Stimulated activated CD8-positive, alpha-beta memory T cell treated with anti-CD3 and anti-CD28 coated beads, Interleukin-7, amount 100 ng/mL, for 4 hours (primary cell): ENCODE results near the gene NKAIN4.

Source experiments
- DNase-seq, 2 donors: peaks; one replicate each; pipeline ENCODE4 v3.0.0-alpha.2; 2020; ENCODE audit warnings: low read depth in 2 of 2

NKAIN4 gene

DNA sequence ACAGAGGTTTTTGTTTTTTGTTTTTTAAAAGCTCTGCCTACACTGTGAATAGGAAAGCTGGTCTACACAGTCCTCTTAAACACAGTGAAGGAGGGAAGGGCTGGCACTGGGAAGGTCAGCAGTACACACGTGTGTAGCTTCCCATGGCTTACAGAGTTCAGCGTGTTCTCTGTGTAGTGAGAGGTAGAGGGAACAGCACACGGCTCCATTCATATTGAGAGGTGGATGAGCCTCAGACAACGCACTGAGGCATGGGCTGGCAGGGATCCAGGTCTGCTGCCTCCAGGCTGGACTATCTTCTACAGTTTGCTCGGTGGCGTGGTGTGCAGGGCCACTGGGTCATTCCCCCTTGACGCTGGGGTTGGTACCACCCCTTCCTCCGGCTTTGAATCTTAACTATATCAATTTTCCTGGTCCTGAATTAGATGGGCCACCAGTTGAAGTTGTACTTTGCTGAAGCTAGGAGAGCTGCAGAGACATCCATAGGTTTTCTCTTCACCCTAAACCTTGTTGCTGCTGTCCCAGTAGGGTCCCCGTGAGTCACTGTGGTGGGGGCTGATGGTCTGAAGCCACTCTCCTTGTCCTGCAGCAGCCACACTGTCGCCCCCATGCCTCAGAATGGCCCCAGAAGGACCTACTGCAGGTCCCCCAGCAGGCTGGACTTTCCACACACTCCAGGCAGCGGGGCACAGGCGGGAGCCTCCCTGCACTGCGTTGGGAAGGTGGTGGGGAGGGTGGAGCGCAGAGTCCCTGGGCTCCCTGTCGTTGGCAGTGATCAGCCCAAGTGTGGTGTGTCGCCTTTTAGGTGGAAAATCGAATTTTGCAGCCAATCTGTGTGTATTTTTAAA is 20.3 kb upstream of the NKAIN4 start:
- no peak for DNase-seq

DNA sequence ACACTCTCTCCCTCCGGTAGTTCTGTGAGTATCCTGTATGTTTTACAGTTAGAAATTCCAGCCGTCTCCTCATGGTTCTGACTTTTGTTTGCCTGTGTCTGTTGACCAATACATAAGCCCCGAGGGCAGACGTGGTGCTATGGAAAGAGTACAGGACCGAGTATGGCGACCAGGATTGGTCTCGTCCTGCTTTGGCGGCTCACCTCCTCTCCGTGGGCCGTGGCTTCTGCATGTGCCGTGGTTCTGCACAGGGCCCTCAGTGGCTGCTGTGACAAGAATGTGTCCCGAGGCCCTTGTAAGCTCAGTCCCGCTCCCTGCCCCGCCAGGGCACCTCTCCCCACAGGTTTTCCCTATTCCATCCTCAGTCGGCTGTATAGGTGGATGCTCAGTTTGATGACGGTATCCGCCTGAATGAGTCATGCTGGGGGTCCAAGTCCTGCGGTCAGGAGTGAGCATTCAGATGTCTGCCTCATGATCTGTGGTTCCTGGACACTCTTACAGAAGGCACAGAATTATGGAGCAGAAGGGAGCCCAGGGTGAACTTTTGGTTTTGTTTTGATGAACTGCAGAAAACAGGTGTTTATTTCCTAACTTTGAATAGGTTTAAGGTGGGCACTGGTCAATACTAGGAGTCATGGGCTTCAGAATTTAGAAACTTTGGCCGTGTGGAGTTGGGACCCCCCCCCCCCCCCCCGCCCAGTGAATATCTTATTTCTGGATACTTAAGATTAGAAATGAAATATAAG is 19.5 kb upstream of the NKAIN4 start:
- DNase-seq, result no peak

DNA sequence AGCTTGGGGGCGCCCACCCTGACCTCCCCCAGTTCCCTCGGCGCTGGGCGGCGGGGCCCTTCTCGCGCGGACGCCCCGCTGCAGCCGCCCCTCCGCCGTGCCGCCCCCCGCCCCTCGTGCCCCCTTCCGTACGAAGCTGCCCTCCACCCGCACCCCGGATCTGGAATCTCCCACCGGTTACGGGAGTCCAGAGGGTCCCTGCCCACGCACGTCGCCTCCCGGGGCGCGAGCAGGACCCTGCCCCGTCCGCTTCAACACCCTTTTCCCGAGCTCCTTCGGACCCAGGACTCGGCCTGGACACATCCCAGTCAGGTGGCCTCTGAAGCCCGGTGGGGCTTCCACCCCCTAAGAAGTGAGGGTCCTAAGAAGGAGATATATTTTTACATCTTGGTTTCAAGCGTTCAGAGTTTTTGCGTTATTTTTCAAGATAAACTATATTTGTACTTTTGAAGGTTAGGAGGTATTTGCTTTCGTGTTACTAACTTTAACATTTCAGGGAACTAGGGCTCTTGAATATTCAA is 18.9 kb upstream of the NKAIN4 start:
- DNase-seq, result no peak

DNA sequence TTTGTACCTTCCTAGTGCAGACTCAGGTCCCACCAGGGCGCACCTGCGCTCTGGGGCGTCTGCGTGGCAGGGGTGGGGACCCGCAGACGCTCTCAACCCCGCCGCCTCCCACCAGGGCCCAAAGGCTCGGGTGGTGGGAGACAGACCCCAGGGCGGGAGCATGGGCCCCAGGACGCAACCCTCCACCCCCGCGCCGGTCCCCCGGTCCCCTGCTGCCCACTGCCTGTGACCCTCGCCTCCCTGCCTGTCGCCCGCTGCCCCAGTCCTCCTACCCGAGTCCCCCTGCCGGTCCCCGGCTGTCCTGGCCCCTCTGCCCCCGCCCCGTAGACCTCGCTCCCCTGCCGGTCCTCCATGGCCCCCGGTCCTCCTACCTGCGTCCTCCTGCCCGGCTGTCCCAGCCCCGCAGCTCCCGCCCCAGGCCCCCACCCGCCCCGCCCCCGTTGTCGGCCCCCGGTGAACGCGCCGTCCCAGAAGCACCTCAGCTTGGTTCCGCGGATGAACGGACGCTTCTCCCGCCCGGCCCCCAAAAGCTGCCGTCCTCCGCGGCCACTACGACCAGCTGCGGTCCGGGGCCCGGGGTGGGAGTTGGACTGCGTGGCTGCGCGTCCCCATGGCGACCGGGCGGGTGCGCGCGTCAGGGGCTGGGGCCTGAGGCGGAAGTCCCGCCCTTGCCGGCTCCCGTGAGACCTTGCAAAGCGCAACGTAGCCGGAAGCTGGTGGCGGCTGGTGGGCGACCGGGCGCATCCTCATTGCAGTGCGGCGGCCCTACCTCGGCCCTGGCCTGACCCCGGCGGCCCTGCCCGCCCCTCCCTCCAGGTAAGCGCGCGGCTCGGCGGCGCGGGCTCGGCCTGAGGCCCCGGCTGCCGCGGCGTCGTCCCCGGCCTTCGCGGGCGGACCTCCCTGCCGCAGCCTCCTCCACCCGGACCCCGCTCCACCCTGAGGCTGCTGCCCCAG is 18.1 kb upstream of the NKAIN4 start, which contains the start of gene ARFGAP1:
TSS of gene ARFGAP1 (plus strand) at position 709 of the 954 bp plus-strand sequence. CDS start 2,768 bp downstream, outside the sequence.
- DNase-seq, result peak; percentile 77 to 91

DNA sequence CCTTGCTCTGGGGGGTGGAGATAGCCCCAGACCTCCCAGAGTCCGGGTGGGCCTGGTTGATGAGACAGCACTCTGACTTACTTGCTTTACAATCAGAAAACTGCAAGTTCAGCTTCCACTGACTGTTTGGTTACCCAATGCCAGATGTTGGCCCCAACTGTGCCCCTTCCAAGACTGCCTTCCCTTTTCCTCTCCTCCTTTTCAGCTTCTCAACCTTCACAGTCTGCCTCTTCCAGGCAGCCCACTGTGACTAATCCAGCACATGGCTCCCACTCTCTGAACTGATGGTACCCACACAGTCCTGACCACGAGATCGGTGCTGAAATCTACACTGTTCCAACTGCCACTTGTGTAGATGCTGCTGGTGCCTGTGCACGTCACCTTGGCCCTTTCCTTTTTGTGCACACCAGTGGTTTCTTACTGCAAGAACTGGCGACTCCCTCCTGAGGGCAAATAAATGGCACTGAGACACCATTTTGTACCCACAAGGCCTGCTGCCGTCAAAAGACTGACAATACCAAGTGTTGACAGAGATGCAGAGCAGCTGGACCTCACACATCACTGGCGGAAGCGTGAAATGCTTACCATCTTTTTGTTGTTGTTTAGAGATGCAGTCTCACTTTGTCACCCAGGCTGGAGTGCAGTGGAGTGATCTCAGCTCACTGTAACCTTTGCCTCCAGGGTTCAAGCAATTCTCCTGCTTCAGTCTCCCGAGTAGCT is 16.5 kb upstream of the NKAIN4 start:
- DNase-seq, result no peak

- DNase-seq, result no peak
These were observed 15.5 kb upstream of the NKAIN4 start for GRCh38 chr20:63269724-63270123.

GRCh38 chr20:63268671-63269439 is 14.6 kb upstream of the NKAIN4 start:
- no peak for DNase-seq

- no peak for DNase-seq
These were observed 14.0 kb upstream of the NKAIN4 start for GRCh38 chr20:63268256-63268655.

DNA sequence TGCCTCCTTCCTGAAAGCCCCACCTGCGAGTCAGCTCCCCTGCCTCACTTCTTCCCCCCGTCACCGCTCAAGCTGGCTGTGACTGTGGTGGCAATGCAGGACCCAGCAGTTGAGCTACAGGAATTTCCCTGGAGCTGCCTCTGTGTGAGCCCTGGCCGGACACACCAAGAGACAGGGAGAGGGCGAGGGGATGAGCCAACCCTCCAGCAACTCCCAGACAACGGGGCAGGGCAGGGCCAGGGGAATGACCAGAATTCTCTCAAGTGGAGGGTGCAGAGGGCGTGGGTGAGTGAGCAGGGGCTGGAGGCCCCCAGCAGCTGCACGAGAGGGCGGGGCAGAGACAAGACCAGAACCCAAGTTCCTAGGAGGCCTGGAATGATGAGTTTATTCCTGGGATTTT is 13.4 kb upstream of the NKAIN4 start:
- no peak for DNase-seq

DNA sequence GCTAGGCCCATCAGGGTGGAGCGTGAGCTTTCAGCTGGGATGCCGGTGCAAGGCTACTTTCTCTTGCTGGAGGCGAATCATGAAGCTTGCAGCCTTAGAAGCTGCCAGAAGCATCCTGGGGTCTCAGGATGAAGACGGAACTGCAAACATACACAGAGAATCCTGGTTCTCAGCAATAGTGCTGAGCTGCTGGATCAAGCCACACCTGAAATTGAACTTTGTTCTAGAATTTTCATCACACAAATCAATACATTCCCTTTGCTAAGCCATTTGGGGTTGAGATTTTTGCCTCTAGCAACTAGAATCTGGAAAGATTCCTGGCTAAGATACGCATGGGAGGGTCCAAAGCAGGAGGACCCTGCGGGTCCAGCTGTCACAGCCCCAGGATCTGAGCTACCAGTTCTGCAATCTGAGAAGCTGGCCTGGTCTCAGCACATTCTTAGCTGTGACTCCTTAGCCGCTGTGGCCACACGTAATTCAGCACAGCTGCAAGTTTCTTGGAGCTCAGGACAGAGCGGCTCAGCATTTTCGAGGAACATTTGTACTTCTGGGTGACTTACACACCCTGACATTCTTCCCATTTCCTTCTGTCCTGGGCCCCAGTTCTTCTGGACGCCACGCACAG is 11.7 kb upstream of the NKAIN4 start:
- DNase-seq, result no peak

DNA sequence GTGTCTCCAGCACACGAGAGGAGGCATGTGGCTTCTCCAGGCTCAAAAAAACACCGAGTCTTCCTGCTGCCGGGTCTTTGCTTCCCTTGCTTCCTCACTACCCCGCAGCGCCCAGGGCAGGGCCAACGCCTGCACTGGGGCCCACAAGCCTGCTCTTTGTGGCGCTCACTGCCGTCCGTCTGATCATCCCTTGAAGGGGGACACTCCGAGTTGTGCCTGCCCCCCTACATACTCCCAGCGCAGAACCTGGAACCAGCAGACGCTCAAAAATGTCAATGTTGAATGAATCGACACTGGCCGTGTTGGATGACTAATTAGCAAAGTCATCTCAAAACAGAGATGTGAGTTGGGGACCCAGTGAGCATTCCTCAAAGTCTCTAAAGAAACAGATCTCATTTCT is 10.3 kb upstream of the NKAIN4 start:
- no peak for DNase-seq

DNA sequence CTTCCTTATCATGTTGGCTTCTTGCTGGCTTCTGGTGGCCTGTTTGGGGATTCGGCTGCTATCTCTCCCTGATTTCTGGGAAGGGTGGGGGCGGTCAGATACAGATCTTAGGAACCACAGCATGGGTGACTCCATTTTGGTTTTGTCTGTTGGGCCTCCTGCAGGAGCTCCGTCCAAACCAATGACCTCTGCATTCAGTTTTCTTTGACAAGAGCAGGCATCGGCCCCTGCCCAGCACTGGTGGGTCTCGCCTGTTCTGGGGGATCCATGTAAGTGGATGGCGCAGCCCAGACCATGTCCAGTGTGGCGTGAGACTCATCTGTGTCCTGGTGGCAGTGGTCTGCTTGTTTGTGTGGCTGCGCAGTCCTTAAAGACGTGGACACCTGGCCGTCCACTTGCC is 9.7 kb upstream of the NKAIN4 start:
- DNase-seq, result no peak

DNA sequence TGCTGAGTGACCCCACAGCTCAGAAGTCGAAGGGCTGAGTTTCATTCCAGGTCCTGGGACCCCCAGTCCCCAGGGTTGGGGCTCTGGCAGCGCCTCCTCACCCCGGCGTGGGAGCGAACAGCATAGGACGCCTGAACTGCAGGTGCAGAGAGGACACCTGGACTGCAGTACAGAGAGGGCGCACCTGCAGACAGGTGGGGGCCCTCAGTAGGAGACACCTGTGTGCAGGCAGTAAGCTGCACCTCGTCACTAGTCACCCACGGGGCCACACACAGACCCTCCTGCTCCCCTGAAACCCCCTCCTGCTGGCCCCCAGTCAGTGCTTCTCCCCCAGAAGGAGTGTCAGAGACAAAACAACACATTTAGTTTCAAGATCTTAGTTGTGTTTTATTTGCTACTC is 8.6 kb upstream of the NKAIN4 start:
- no peak for DNase-seq

- DNase-seq, result no peak
These were observed 7.7 kb upstream of the NKAIN4 start for GRCh38 chr20:63261795-63262528.

DNA sequence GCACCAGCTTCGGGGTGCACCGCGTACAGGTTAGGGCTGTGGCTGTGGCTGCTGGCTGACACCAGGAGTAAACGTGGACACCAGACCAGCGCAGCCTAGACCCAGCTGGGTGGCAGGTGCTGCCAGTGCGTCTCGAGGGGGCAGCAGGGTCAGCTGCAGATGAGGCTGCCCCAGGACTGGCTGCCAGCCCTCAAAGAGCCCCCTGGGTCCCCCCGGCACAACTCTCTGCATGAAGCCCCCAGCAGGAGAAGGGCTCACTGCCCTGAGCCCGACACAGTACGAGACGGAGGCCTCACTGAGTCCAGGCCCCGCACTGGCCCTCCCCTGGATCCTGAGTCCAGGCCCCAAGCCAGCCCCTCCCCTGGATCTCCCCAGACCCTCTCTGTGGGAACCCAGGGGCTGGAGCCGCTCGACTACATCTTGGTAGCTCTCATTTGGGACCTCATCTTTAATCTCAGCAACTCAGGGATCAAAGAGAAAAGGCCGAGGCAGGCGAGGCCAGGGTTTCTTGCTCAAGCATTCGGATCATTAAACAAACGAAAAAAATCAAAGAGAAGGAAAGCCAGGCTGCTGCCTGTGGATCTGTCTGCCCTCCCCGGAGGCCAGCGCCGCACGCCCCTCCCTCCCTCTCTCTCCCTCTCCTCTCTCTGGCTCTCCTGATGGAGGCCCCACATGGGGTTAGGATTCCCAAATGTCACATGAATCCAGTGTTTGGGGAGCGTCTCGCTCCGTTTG is 7.0 kb upstream of the NKAIN4 start:
- no peak for DNase-seq

DNA sequence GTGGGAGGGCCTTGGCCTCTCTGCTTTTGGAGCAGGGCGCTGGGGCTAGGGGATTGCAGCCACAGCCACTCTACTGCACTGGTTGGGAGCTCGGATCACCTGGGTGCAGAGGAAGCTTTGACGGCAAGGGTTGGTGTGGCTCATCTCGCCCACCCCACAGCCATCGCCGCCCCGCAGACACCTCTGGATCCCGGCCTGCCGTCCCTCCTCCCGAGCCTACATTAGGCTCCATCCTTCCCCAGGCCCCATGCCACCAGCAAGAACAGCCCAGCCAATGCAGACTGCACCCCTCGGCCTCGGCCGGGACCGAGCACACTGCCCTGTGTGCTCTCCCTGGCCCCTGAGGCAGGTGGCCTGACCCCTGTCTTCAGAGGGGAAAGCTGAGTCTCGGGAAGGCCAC is 6.3 kb upstream of the NKAIN4 start:
- DNase-seq, result no peak

GRCh38 chr20:63259734-63260460 is 5.6 kb upstream of the NKAIN4 start:
- no peak for DNase-seq

GRCh38 chr20:63258781-63259180 is 4.5 kb upstream of the NKAIN4 start:
- DNase-seq, result no peak
